Measurements from ENCODE around the gene OGDHL. TPM values are rescaled to one million over a fixed set of nuclear protein-coding genes. Genes with fewer than 3 reads are reported as not detected.

Gene OGDHL
- total and polyA plus RNA-seq, 2 of the 13 experiments (the other 11 are each of a cell fraction or from before 2014, with no cell fraction given), result 3.0 to 9.8 TPM

- TF ChIP-seq, protein P1, sequence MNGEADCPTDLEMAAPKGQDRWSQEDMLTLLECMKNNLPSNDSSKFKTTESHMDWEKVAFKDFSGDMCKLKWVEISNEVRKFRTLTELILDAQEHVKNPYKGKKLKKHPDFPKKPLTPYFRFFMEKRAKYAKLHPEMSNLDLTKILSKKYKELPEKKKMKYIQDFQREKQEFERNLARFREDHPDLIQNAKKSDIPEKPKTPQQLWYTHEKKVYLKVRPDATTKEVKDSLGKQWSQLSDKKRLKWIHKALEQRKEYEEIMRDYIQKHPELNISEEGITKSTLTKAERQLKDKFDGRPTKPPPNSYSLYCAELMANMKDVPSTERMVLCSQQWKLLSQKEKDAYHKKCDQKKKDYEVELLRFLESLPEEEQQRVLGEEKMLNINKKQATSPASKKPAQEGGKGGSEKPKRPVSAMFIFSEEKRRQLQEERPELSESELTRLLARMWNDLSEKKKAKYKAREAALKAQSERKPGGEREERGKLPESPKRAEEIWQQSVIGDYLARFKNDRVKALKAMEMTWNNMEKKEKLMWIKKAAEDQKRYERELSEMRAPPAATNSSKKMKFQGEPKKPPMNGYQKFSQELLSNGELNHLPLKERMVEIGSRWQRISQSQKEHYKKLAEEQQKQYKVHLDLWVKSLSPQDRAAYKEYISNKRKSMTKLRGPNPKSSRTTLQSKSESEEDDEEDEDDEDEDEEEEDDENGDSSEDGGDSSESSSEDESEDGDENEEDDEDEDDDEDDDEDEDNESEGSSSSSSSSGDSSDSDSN (CRISPR knock-in tag; IDR thresholded peaks at IDR 0.05), result no peak
- TF ChIP-seq, protein P2, sequence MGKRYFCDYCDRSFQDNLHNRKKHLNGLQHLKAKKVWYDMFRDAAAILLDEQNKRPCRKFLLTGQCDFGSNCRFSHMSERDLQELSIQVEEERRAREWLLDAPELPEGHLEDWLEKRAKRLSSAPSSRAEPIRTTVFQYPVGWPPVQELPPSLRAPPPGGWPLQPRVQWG (CRISPR knock-in tag; IDR thresholded peaks at IDR 0.05; ENCODE audit: borderline replicate concordance, low read depth), result no peak
- no peak for TF ChIP-seq YEATS4 (CRISPR knock-in tag; IDR thresholded peaks at IDR 0.05; ENCODE audit: borderline replicate concordance)
- no peak for TF ChIP-seq ZBTB21 (CRISPR knock-in tag; IDR thresholded peaks at IDR 0.05)
- TF ChIP-seq ZKSCAN8 (CRISPR knock-in tag; IDR thresholded peaks at IDR 0.05; ENCODE audit: borderline replicate concordance), result no peak
- TF ChIP-seq ZNF446 (CRISPR knock-in tag; IDR thresholded peaks at IDR 0.05), result no peak
- TF ChIP-seq ZUFSP (CRISPR knock-in tag; IDR thresholded peaks at IDR 0.05; ENCODE audit: borderline replicate concordance), result no peak
- TF ChIP-seq GPN1 (CRISPR knock-in tag; IDR thresholded peaks at IDR 0.05; ENCODE audit: borderline replicate concordance), result no peak
- TF ChIP-seq TRIM22 (IDR thresholded peaks at IDR 0.05), result no peak
- TF ChIP-seq ZNF282 (IDR thresholded peaks at IDR 0.05; ENCODE audit: partially characterized antibody), result no peak
- no peak for TF ChIP-seq BCL6 (CRISPR knock-in tag; IDR thresholded peaks at IDR 0.05)
- TF ChIP-seq ARID3A (IDR thresholded peaks at IDR 0.05; ENCODE audit: low read depth, low read length), result no peak
- TF ChIP-seq CBX5 (CRISPR knock-in tag; IDR thresholded peaks at IDR 0.05; ENCODE audit: borderline replicate concordance), result no peak
- TF ChIP-seq STAG1 (CRISPR knock-in tag; IDR thresholded peaks at IDR 0.05), result no peak
Observed at GRCh38 chr10:49750546-49750945, 11.6 kb downstream of the OGDHL start (continued).
